Measurements from ENCODE around the gene NDNF. TPM values are rescaled to one million over a fixed set of nuclear protein-coding genes. Genes with fewer than 3 reads are reported as not detected.

The NDNF gene
- total RNA-seq, 1 experiment from 2014 or later = 0.22 TPM

GRCh38 chr4:121118344-121118743 is 46.0 kb upstream of the NDNF start:
- Histone ChIP-seq H3K79me2 (ENCODE audit: insufficient read depth, low read length) (no peaks in the 10 kb centered on the region), H3K9me2 (ENCODE audit: insufficient read depth) (no peaks in the 10 kb centered on the region), H3K4me2 (ENCODE audit: low read length) (no peak overlapping the region), H3K27ac (ENCODE audit: low read depth, low read length) (no peak overlapping the region), H3K9me3 (ENCODE audit: control insufficient read depth in 1 of 2, insufficient read depth in 1 of 2, low read depth in 1 of 2, low read length in 2 of 2) (no peaks in the 10 kb centered on the region), H3K4me1 (ENCODE audit: control insufficient read depth in 1 of 2, insufficient read depth in 2 of 2, low read length in 2 of 2) (no peaks in the 10 kb centered on the region), H4K20me1 (ENCODE audit: insufficient read depth) (no peaks in the 10 kb centered on the region), H3K9ac (ENCODE audit: low read length) (no peak overlapping the region), H3K27me3 (ENCODE audit: insufficient read depth, low read length) (no peaks in the 10 kb centered on the region), H3K4me3 (replicated peaks in 1 of 2; ENCODE audit: low read depth in 1 of 2, low read length in 2 of 2) (no peak overlapping the region), H2AFZ (ENCODE audit: low read depth, low read length, poor library complexity, severe bottlenecking) (no peak overlapping the region), H3K36me3 (ENCODE audit: control insufficient read depth in 1 of 2, insufficient read depth in 2 of 2, low read length in 2 of 2) (no peaks in the 10 kb centered on the region)
- ATAC-seq = no peak
- RAD21 ChIA-PET (ENCODE audit: low non-redundant PET in 1 of 2, low total read pairs in 2 of 2, uncharacterized antibody in 2 of 2, unreplicated experiment in 2 of 2) = no interaction called here
- BruUV-seq (replicated peaks) = no TSS peak
- no peak for DNase-seq (ENCODE audit: low read depth, low spot score)
- POLR2A ChIA-PET = no interaction called here
- intact Hi-C loops (cut with micrococcal nuclease) = no loop called here
- TF ChIP-seq POLR2A (IDR thresholded peaks at IDR 0.05; ENCODE audit: borderline replicate concordance, extremely low read depth, insufficient read depth, insufficient read length) = no peak
- no peak for TF ChIP-seq MAX (IDR thresholded peaks at IDR 0.05)
- TF ChIP-seq ZBTB33 (IDR thresholded peaks at IDR 0.05; ENCODE audit: extremely low read depth, insufficient replicate concordance, low read length) = no peak
- no peak for TF ChIP-seq EZH2 (IDR thresholded peaks at IDR 0.05)
- TF ChIP-seq CBX3 (IDR thresholded peaks at IDR 0.05; ENCODE audit: low read depth) = no peak
- TF ChIP-seq POLR2AphosphoS5 (IDR thresholded peaks at IDR 0.05; ENCODE audit: low read depth, low read length) = no peak
- TF ChIP-seq CEBPB (IDR thresholded peaks at IDR 0.05; ENCODE audit: low read depth) = no peak
- TF ChIP-seq EZH2phosphoT487 (IDR thresholded peaks at IDR 0.05; ENCODE audit: borderline replicate concordance) = no peak
- no peak for TF ChIP-seq FOSL1 (IDR thresholded peaks at IDR 0.05; ENCODE audit: low read depth)
- TF ChIP-seq EGR1 (IDR thresholded peaks at IDR 0.05; ENCODE audit: low read depth) = no peak
- no peak for TF ChIP-seq RAD21 (IDR thresholded peaks at IDR 0.05; ENCODE audit: low read depth)
- CTCF ChIA-PET = no interaction called here

All from HCT116 (cell line).